T-helper 1 cell treated with Interleukin-12 subunit alpha and Interleukin-12 subunit beta and Interleukin-4 antibody, amounts not matched to agents 30 μg/mL and 1 μg/mL, for 36 hours (primary cell): ENCODE data around the gene ROPN1L.

ENCODE experiments used
- H3K27ac Mint-ChIP-seq: one replicate; pipeline ENCODE4 v1.8.0; 2021; ENCODE audit warnings: mild to moderate bottlenecking, mixed read lengths
- H3K27me3 Mint-ChIP-seq: one replicate; pipeline ENCODE4 v1.8.0; 2021; ENCODE audit warnings: low read depth, mixed read lengths
- H3K36me3 Mint-ChIP-seq: one replicate; pipeline ENCODE4 v1.8.0; 2021; ENCODE audit warnings: low read depth, mixed read lengths
- H3K4me1 Mint-ChIP-seq: one replicate; pipeline ENCODE4 v1.8.0; 2021; ENCODE audit warnings: low read depth, mixed read lengths
- H3K4me3 Mint-ChIP-seq: one replicate; pipeline ENCODE4 v1.8.0; 2021; ENCODE audit warnings: mild to moderate bottlenecking, moderate library complexity, mixed read lengths
- H3K9me3 Mint-ChIP-seq: one replicate; pipeline ENCODE4 v1.8.0; 2021; ENCODE audit warnings: mixed read lengths

The ROPN1L gene

GRCh38 chr5:10441992-10442435 is 335 bp downstream of the ROPN1L start:
- peaks cover 17% of the 10 kb centered on the region for H3K9me3 Mint-ChIP-seq
- H3K4me1 Mint-ChIP-seq: peaks cover 34% of the 10 kb centered on the region
- H3K4me3 Mint-ChIP-seq: peak overlapping the region; percentile 82
- no peak overlapping the region for H3K27ac Mint-ChIP-seq
- peaks cover 28% of the 10 kb centered on the region for H3K36me3 Mint-ChIP-seq
- peaks cover 4% of the 10 kb centered on the region for H3K27me3 Mint-ChIP-seq

GRCh38 chr5:10442576-10442975 is 897 bp downstream of the ROPN1L start:
- Mint-ChIP-seq H3K9me3 (peaks cover 17% of the 10 kb centered on the region), H3K4me3 (peak overlapping the region; percentile 82), H3K4me1 (peaks cover 36% of the 10 kb centered on the region), H3K36me3 (peaks cover 30% of the 10 kb centered on the region), H3K27ac (no peak overlapping the region), H3K27me3 (peaks cover 4% of the 10 kb centered on the region)

- H3K4me3 Mint-ChIP-seq: peak overlapping the region; percentile 66
- peaks cover 42% of the 10 kb centered on the region for H3K4me1 Mint-ChIP-seq
- H3K9me3 Mint-ChIP-seq: peaks cover 17% of the 10 kb centered on the region
- peaks cover 4% of the 10 kb centered on the region for H3K27me3 Mint-ChIP-seq
- peaks cover 30% of the 10 kb centered on the region for H3K36me3 Mint-ChIP-seq
- peak overlapping the region; percentile 52 for H3K27ac Mint-ChIP-seq
Measured at GRCh38 chr5:10445352-10445751, 3.7 kb downstream of the ROPN1L start.

GRCh38 chr5:10446490-10446889 is 4.8 kb downstream of the ROPN1L start:
- no peak overlapping the region for H3K27ac Mint-ChIP-seq
- peaks cover 17% of the 10 kb centered on the region for H3K9me3 Mint-ChIP-seq
- H3K4me1 Mint-ChIP-seq: peaks cover 43% of the 10 kb centered on the region
- H3K27me3 Mint-ChIP-seq: peaks cover 4% of the 10 kb centered on the region
- H3K4me3 Mint-ChIP-seq: no peak overlapping the region
- peaks cover 30% of the 10 kb centered on the region for H3K36me3 Mint-ChIP-seq

GRCh38 chr5:10447041-10447440 is 5.4 kb downstream of the ROPN1L start:
- Mint-ChIP-seq H3K9me3 (peaks cover 17% of the 10 kb centered on the region), H3K4me3 (no peak overlapping the region), H3K27ac (peak overlapping the region; percentile 3), H3K27me3 (peaks cover 4% of the 10 kb centered on the region), H3K36me3 (peaks cover 30% of the 10 kb centered on the region), H3K4me1 (peaks cover 43% of the 10 kb centered on the region)

- Mint-ChIP-seq H3K27me3 (peaks cover under 1% of the 10 kb centered on the region), H3K4me3 (no peak overlapping the region), H3K36me3 (peaks cover 22% of the 10 kb centered on the region), H3K27ac (no peak overlapping the region), H3K9me3 (peaks cover 14% of the 10 kb centered on the region), H3K4me1 (peaks cover 35% of the 10 kb centered on the region)
Measured at GRCh38 chr5:10448754-10449360, 7.2 kb downstream of the ROPN1L start.

GRCh38 chr5:10451137-10451824 is 9.6 kb downstream of the ROPN1L start:
- no peaks in the 10 kb centered on the region for H3K27me3 Mint-ChIP-seq
- H3K36me3 Mint-ChIP-seq: peaks cover 12% of the 10 kb centered on the region
- peaks cover 4% of the 10 kb centered on the region for H3K9me3 Mint-ChIP-seq
- no peak overlapping the region for H3K27ac Mint-ChIP-seq
- no peak overlapping the region for H3K4me3 Mint-ChIP-seq
- H3K4me1 Mint-ChIP-seq: peaks cover 19% of the 10 kb centered on the region

- no peaks in the 10 kb centered on the region for H3K27me3 Mint-ChIP-seq
- H3K36me3 Mint-ChIP-seq: peaks cover 6% of the 10 kb centered on the region
- no peak overlapping the region for H3K4me3 Mint-ChIP-seq
- peaks cover 12% of the 10 kb centered on the region for H3K4me1 Mint-ChIP-seq
- H3K9me3 Mint-ChIP-seq: no peaks in the 10 kb centered on the region
- peak overlapping the region; percentile 23 for H3K27ac Mint-ChIP-seq
Measured at GRCh38 chr5:10452768-10453331, 11.2 kb downstream of the ROPN1L start.

GRCh38 chr5:10453545-10453944 is 11.9 kb downstream of the ROPN1L start:
- Mint-ChIP-seq H3K9me3 (no peaks in the 10 kb centered on the region), H3K4me1 (peaks cover 11% of the 10 kb centered on the region), H3K36me3 (peaks cover 6% of the 10 kb centered on the region), H3K4me3 (no peak overlapping the region), H3K27ac (no peak overlapping the region), H3K27me3 (no peaks in the 10 kb centered on the region)

- Mint-ChIP-seq H3K27me3 (no peaks in the 10 kb centered on the region), H3K9me3 (no peaks in the 10 kb centered on the region), H3K4me3 (no peak overlapping the region), H3K4me1 (peaks cover 9% of the 10 kb centered on the region), H3K36me3 (no peaks in the 10 kb centered on the region), H3K27ac (no peak overlapping the region)
Measured at GRCh38 chr5:10454591-10455276, 13.1 kb downstream of the ROPN1L start.

GRCh38 chr5:10455277-10455670 is 13.6 kb downstream of the ROPN1L start:
- Mint-ChIP-seq H3K27me3 (no peaks in the 10 kb centered on the region), H3K36me3 (no peaks in the 10 kb centered on the region), H3K4me3 (no peak overlapping the region), H3K9me3 (no peaks in the 10 kb centered on the region), H3K27ac (no peak overlapping the region), H3K4me1 (peaks cover 9% of the 10 kb centered on the region)

- peaks cover 7% of the 10 kb centered on the region for H3K4me1 Mint-ChIP-seq
- H3K4me3 Mint-ChIP-seq: no peak overlapping the region
- H3K27ac Mint-ChIP-seq: no peak overlapping the region
- H3K27me3 Mint-ChIP-seq: no peaks in the 10 kb centered on the region
- no peaks in the 10 kb centered on the region for H3K9me3 Mint-ChIP-seq
- no peaks in the 10 kb centered on the region for H3K36me3 Mint-ChIP-seq
Measured at GRCh38 chr5:10456583-10457420, 15.1 kb downstream of the ROPN1L start.

- no peaks in the 10 kb centered on the region for H3K9me3 Mint-ChIP-seq
- H3K4me3 Mint-ChIP-seq: no peak overlapping the region
- H3K27me3 Mint-ChIP-seq: no peaks in the 10 kb centered on the region
- H3K36me3 Mint-ChIP-seq: no peaks in the 10 kb centered on the region
- H3K27ac Mint-ChIP-seq: no peak overlapping the region
- peaks cover 4% of the 10 kb centered on the region for H3K4me1 Mint-ChIP-seq
Measured at GRCh38 chr5:10457682-10458574, 16.2 kb downstream of the ROPN1L start.
